ENCODE measurements around the gene CDC42BPG.

CDC42BPG gene

GRCh38 chr11:64800303-64801157 is 43.9 kb downstream of the CDC42BPG start:
- DNase-seq (ENCODE audit: low read depth), result no peak
- no peak overlapping the region for H3K4me3 ChIP-seq (ENCODE audit: low read depth, low read length)

GRCh38 chr11:64799623-64800302 is 44.7 kb downstream of the CDC42BPG start:
- no peak overlapping the region for H3K4me3 ChIP-seq (ENCODE audit: low read depth, low read length)
- no peak for DNase-seq (ENCODE audit: low read depth)

GRCh38 chr11:64799256-64799622 is 45.2 kb downstream of the CDC42BPG start:
- no peak overlapping the region for H3K4me3 ChIP-seq (ENCODE audit: low read depth, low read length)
- DNase-seq (ENCODE audit: low read depth), result no peak

GRCh38 chr11:64796757-64797541 is 47.5 kb downstream of the CDC42BPG start:
- no peak for DNase-seq (ENCODE audit: low read depth)
- H3K4me3 ChIP-seq (ENCODE audit: low read depth, low read length), result no peak overlapping the region

GRCh38 chr11:64796047-64796756 is 48.3 kb downstream of the CDC42BPG start:
- no peak overlapping the region for H3K4me3 ChIP-seq (ENCODE audit: low read depth, low read length)
- no peak for DNase-seq (ENCODE audit: low read depth)

- no peak overlapping the region for H3K4me3 ChIP-seq (ENCODE audit: low read depth, low read length)
- DNase-seq (ENCODE audit: low read depth), result no peak
Observed at GRCh38 chr11:64794526-64794925, 49.9 kb downstream of the CDC42BPG start.

- no peak for DNase-seq (ENCODE audit: low read depth)
- H3K4me3 ChIP-seq (ENCODE audit: low read depth, low read length), result no peak overlapping the region
Observed at GRCh38 chr11:64793271-64794160, 50.9 kb downstream of the CDC42BPG start.

- no peak for DNase-seq (ENCODE audit: low read depth)
- H3K4me3 ChIP-seq (ENCODE audit: low read depth, low read length), result no peak overlapping the region
Observed at GRCh38 chr11:64792482-64792881, 52.0 kb downstream of the CDC42BPG start.

GRCh38 chr11:64791781-64792291 is 52.6 kb downstream of the CDC42BPG start:
- H3K4me3 ChIP-seq (ENCODE audit: low read depth, low read length), result no peak overlapping the region
- DNase-seq (ENCODE audit: low read depth), result no peak

- no peak for DNase-seq (ENCODE audit: low read depth)
- H3K4me3 ChIP-seq (ENCODE audit: low read depth, low read length), result no peak overlapping the region
Observed at GRCh38 chr11:64790205-64791095, 54.0 kb downstream of the CDC42BPG start.

GRCh38 chr11:64789331-64790204 is 54.9 kb downstream of the CDC42BPG start:
- DNase-seq (ENCODE audit: low read depth), result no peak
- H3K4me3 ChIP-seq (ENCODE audit: low read depth, low read length), result no peak overlapping the region

- DNase-seq (ENCODE audit: low read depth), result no peak
- H3K4me3 ChIP-seq (ENCODE audit: low read depth, low read length), result no peak overlapping the region
Observed at GRCh38 chr11:64788321-64789215, 55.9 kb downstream of the CDC42BPG start.

GRCh38 chr11:64787526-64788320 is 56.7 kb downstream of the CDC42BPG start:
- H3K4me3 ChIP-seq (ENCODE audit: low read depth, low read length), result no peak overlapping the region
- DNase-seq (ENCODE audit: low read depth), result no peak

GRCh38 chr11:64786308-64786707 is 58.1 kb downstream of the CDC42BPG start:
- no peak for DNase-seq (ENCODE audit: low read depth)
- no peak overlapping the region for H3K4me3 ChIP-seq (ENCODE audit: low read depth, low read length)

Data from skeletal muscle cell (primary cell).